OCI-LY1 (cell line): ENCODE results near the gene ANKRD36C.
"Not testable (repeated sequence)": the region's sequence is repeated elsewhere in the genome, so short reads cannot be mapped to it uniquely, and the experiment has no call there.

Source experiments
- CTCF ChIP-seq: fragments of 200-600 bp; sonication (generic), shearing (Covaris generic); IDR thresholded peaks from 2 replicates; pipeline ENCODE4 v1.5.1; 2017; ENCODE audit warnings: mild to moderate bottlenecking, antibody characterized with exemption, low read length, moderate library complexity, mixed read lengths
- EZH2 ChIP-seq: fragments of 200-600 bp; sonication (generic), shearing (Covaris generic); IDR thresholded peaks from 2 replicates; pipeline ENCODE4 v1.8.0; 2017; ENCODE audit warnings: borderline replicate concordance, mixed run types, mild to moderate bottlenecking, antibody characterized with exemption, low read length, moderate library complexity, mixed read lengths

DNA sequence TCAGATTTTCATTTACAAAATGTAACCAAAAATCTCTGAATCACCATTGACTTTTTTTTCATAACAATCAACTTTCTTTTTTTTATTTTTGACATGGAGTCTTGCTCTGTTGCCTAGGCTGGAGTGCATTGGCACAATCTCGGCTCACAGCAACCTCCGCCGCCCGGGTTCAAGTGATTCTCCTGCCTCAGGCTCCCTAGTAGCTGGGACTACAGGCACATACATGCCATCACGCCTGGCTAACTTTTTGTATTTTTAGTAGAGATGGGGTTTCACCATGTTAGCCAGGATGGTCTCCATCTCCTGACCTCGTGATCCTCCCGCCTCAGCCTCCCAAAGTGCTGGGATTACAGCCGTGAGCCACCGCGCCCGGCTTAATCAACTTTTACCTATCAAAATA is 51.7 kb downstream of the ANKRD36C start:
- TF ChIP-seq CTCF, EZH2: not testable (repeated sequence)
